ENCODE data around the gene COQ4.

- TF ChIP-seq CTCF (IDR thresholded peaks at IDR 0.05; ENCODE audit: low read length): no peak
- TF ChIP-seq EZH2 (optimal IDR thresholded peaks at IDR 0.05; ENCODE audit: low read depth, low read length): no peak
These were observed 30.6 kb upstream of the COQ4 start for GRCh38 chr9:128292009-128292408.

Data from MM.1S (cell line).